ENCODE measurements around the gene KNCN. TPM values are rescaled to one million over a fixed set of nuclear protein-coding genes. Genes with fewer than 3 reads are reported as not detected.

KNCN gene
- total RNA-seq, 1 donor from 2014 or later = not detected

DNA sequence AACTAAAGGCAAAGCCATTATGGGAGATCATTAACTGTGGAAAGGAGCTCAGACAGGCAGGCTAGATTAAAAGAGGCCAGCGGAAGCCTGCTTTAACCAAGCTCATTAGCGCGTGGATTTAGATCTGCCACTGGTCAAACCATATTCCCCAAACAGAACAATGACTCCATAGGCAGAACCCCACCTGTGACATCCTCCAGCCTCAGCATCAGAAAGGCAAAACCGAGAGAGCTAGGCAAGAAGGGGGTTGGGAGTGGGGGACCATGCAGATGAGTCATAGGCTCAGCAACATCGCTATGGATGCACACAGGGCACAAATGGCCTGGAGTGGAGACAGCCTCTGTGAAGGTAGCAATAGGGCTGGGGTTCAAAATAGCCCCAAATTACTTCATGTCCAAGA, 32.0 kb upstream of the KNCN start:
- Mint-ChIP-seq H3K27me3 (no peaks in the 10 kb centered on the region), H3K9me3 (no peaks in the 10 kb centered on the region), H3K27ac (no peak overlapping the region), H3K4me3 (no peak overlapping the region), H3K36me3 (ENCODE audit: low read depth) (peaks cover 65% of the 10 kb centered on the region), H3K4me1 (peaks cover 2% of the 10 kb centered on the region)
- no peak for ATAC-seq (ENCODE audit: low read depth)
- ChIA-PET POLR2A (no interaction called here), CTCF (no interaction called here)
- intact Hi-C loops (cut with micrococcal nuclease) = no loop called here
- no peak for TF ChIP-seq CTCF (IDR thresholded peaks at IDR 0.05)
- DNase-seq = no peak

GRCh38 chr1:46582972-46583371, 31.5 kb upstream of the KNCN start:
- H3K4me1 Mint-ChIP-seq = peaks cover 2% of the 10 kb centered on the region
- ATAC-seq (ENCODE audit: low read depth) (no peak), DNase-seq (no peak)
- peaks cover 70% of the 10 kb centered on the region for H3K36me3 Mint-ChIP-seq (ENCODE audit: low read depth)
- CTCF ChIA-PET = no interaction called here
- no peak overlapping the region for H3K27ac Mint-ChIP-seq
- H3K9me3 Mint-ChIP-seq = no peaks in the 10 kb centered on the region
- intact Hi-C loops (cut with micrococcal nuclease) = no loop called here
- TF ChIP-seq CTCF (IDR thresholded peaks at IDR 0.05) = no peak
- no peak overlapping the region for H3K4me3 Mint-ChIP-seq
- H3K27me3 Mint-ChIP-seq = no peaks in the 10 kb centered on the region
- POLR2A ChIA-PET = no interaction called here

- intact Hi-C loops (cut with micrococcal nuclease) = no loop called here
- POLR2A ChIA-PET = no interaction called here
- peaks cover 76% of the 10 kb centered on the region for H3K36me3 Mint-ChIP-seq (ENCODE audit: low read depth)
- ATAC-seq (ENCODE audit: low read depth) (no peak), DNase-seq (no peak)
- H3K4me1 Mint-ChIP-seq = peaks cover 2% of the 10 kb centered on the region
- CTCF ChIA-PET = no interaction called here
- H3K9me3 Mint-ChIP-seq = no peaks in the 10 kb centered on the region
- no peaks in the 10 kb centered on the region for H3K27me3 Mint-ChIP-seq
- no peak overlapping the region for H3K27ac Mint-ChIP-seq
- H3K4me3 Mint-ChIP-seq = no peak overlapping the region
- TF ChIP-seq CTCF (IDR thresholded peaks at IDR 0.05) = no peak
Observed at GRCh38 chr1:46581681-46582455, 30.4 kb upstream of the KNCN start.

- POLR2A ChIA-PET = no interaction called here
Observed at GRCh38 chr1:46580140-46580903, 28.9 kb upstream of the KNCN start.

More at GRCh38 chr1:46580140-46580903, 28.9 kb upstream of the KNCN start:
- DNase-seq = no peak
- ATAC-seq (ENCODE audit: low read depth) = no peak
- no peak for TF ChIP-seq CTCF (IDR thresholded peaks at IDR 0.05)
- H3K27me3 Mint-ChIP-seq = no peaks in the 10 kb centered on the region
- H3K27ac Mint-ChIP-seq = no peak overlapping the region
- intact Hi-C loops (cut with micrococcal nuclease) = no loop called here
- no peaks in the 10 kb centered on the region for H3K9me3 Mint-ChIP-seq
- H3K4me3 Mint-ChIP-seq = no peak overlapping the region
- peaks cover 83% of the 10 kb centered on the region for H3K36me3 Mint-ChIP-seq (ENCODE audit: low read depth)
- H3K4me1 Mint-ChIP-seq = peaks cover 2% of the 10 kb centered on the region
- CTCF ChIA-PET = no interaction called here

All from activated B cell treated with CpG ODN at 0.5 μM for 24 hours (primary cell).